Measurements from ENCODE around the gene CRTC2.

Gene CRTC2

GRCh38 chr1:153933430-153933829 is 25.0 kb downstream of the CRTC2 start (continued):
- no peak for TF ChIP-seq GLIS3 (CRISPR knock-in tag; IDR thresholded peaks at IDR 0.05)
- no peak for TF ChIP-seq BACH2 (CRISPR knock-in tag; IDR thresholded peaks at IDR 0.05; ENCODE audit: borderline replicate concordance)
- no peak for TF ChIP-seq SNAI2 (CRISPR knock-in tag; IDR thresholded peaks at IDR 0.05)
- no peak for TF ChIP-seq ZNF70 (CRISPR knock-in tag; IDR thresholded peaks at IDR 0.05)

- TF ChIP-seq ZFP30 (CRISPR knock-in tag; IDR thresholded peaks at IDR 0.05) (no peak), OSR1 (CRISPR knock-in tag; IDR thresholded peaks at IDR 0.05) (no peak), GLIS3 (CRISPR knock-in tag; IDR thresholded peaks at IDR 0.05) (no peak), ZNF70 (CRISPR knock-in tag; IDR thresholded peaks at IDR 0.05) (no peak), TOX (CRISPR knock-in tag; IDR thresholded peaks at IDR 0.05; ENCODE audit: borderline replicate concordance) (no peak), ZFP3 (CRISPR knock-in tag; IDR thresholded peaks at IDR 0.05) (no peak), ISL1 (CRISPR knock-in tag; IDR thresholded peaks at IDR 0.05) (no peak), ARNTL (CRISPR knock-in tag; IDR thresholded peaks at IDR 0.05; ENCODE audit: borderline replicate concordance, low read depth) (no peak), ZC3H10 (CRISPR knock-in tag; IDR thresholded peaks at IDR 0.05) (no peak), ZNF565 (CRISPR knock-in tag; conservative IDR thresholded peaks at IDR 0.05; ENCODE audit: low read depth) (no peak), RARB (CRISPR knock-in tag; IDR thresholded peaks at IDR 0.05) (no peak), ESRRG (CRISPR knock-in tag; IDR thresholded peaks at IDR 0.05) (no peak), PPARA (CRISPR knock-in tag; IDR thresholded peaks at IDR 0.05; ENCODE audit: borderline replicate concordance) (no peak)
- ATAC-seq: no peak
These were observed 26.0 kb downstream of the CRTC2 start for GRCh38 chr1:153932156-153933131.

- peak; percentile 12; the same call in 2 of the 3 replicates for ATAC-seq
- TF ChIP-seq ISL1 (CRISPR knock-in tag; IDR thresholded peaks at IDR 0.05): no peak
- no peak for TF ChIP-seq POU6F1 (CRISPR knock-in tag; IDR thresholded peaks at IDR 0.05; ENCODE audit: borderline replicate concordance, low read depth)
- no peak for TF ChIP-seq GLIS3 (CRISPR knock-in tag; IDR thresholded peaks at IDR 0.05)
- no peak for TF ChIP-seq TSHZ2 (CRISPR knock-in tag; IDR thresholded peaks at IDR 0.05)
- TF ChIP-seq PATZ1 (CRISPR knock-in tag; IDR thresholded peaks at IDR 0.05; ENCODE audit: borderline replicate concordance): no peak
- no peak for TF ChIP-seq PPARA (CRISPR knock-in tag; IDR thresholded peaks at IDR 0.05; ENCODE audit: borderline replicate concordance)
- no peak for TF ChIP-seq ZC3H10 (CRISPR knock-in tag; IDR thresholded peaks at IDR 0.05)
- TF ChIP-seq CSRNP3 (CRISPR knock-in tag; IDR thresholded peaks at IDR 0.05): no peak
- TF ChIP-seq CREB5 (CRISPR knock-in tag; IDR thresholded peaks at IDR 0.05; ENCODE audit: low read depth): no peak
- TF ChIP-seq CSDC2 (CRISPR knock-in tag; IDR thresholded peaks at IDR 0.05): no peak
- no peak for TF ChIP-seq ZNF8 (CRISPR knock-in tag; IDR thresholded peaks at IDR 0.05)
- TF ChIP-seq TOX (CRISPR knock-in tag; IDR thresholded peaks at IDR 0.05; ENCODE audit: borderline replicate concordance): no peak
- no peak for TF ChIP-seq TCF4 (CRISPR knock-in tag; IDR thresholded peaks at IDR 0.05; ENCODE audit: borderline replicate concordance)
- no peak for TF ChIP-seq SNAI2 (CRISPR knock-in tag; IDR thresholded peaks at IDR 0.05)
- TF ChIP-seq ZNF565 (CRISPR knock-in tag; conservative IDR thresholded peaks at IDR 0.05; ENCODE audit: low read depth): no peak
- TF ChIP-seq ZFP30 (CRISPR knock-in tag; IDR thresholded peaks at IDR 0.05): no peak
- TF ChIP-seq OSR1 (CRISPR knock-in tag; IDR thresholded peaks at IDR 0.05): no peak
- TF ChIP-seq RARB (CRISPR knock-in tag; IDR thresholded peaks at IDR 0.05): no peak
- TF ChIP-seq ZFP3 (CRISPR knock-in tag; IDR thresholded peaks at IDR 0.05): no peak
- no peak for TF ChIP-seq ZNF70 (CRISPR knock-in tag; IDR thresholded peaks at IDR 0.05)
These were observed 28.1 kb downstream of the CRTC2 start for GRCh38 chr1:153929981-153930948.
